Stimulated activated memory B cell treated with anti-CD40 and anti-IgM and Interleukin-4, amounts not matched to agents 10 μg/mL and 1 μg/mL and 100 μg/mL, for 72 hours (primary cell): ENCODE results near the gene CAPN15.
A peak's percentile ranks its signal among the peaks of the same experiment; 100 is the strongest.
"Not testable (repeated sequence)": the region's sequence is repeated elsewhere in the genome, so short reads cannot be mapped to it uniquely, and the experiment has no call there.

ENCODE experiments used
- ATAC-seq: fragments of 150-1000 bp; cut with Tn5 transposase; 2 replicates; pipeline ENCODE4 v1.10.0; 2021
- H3K27ac Mint-ChIP-seq: one replicate; pipeline ENCODE4 v1.8.0; 2022; ENCODE audit warnings: mild to moderate bottlenecking, mixed read lengths
- H3K27me3 Mint-ChIP-seq: one replicate; pipeline ENCODE4 v1.8.0; 2022; ENCODE audit warnings: mixed read lengths
- H3K36me3 Mint-ChIP-seq: one replicate; pipeline ENCODE4 v1.8.0; 2022; ENCODE audit warnings: mixed read lengths
- H3K4me1 Mint-ChIP-seq: one replicate; pipeline ENCODE4 v1.8.0; 2022; ENCODE audit warnings: mixed read lengths
- H3K4me3 Mint-ChIP-seq: one replicate; pipeline ENCODE4 v1.8.0; 2022; ENCODE audit warnings: mild to moderate bottlenecking, moderate library complexity, mixed read lengths
- H3K9me3 Mint-ChIP-seq: one replicate; pipeline ENCODE4 v1.8.0; 2022; ENCODE audit warnings: mixed read lengths

Gene CAPN15

GRCh38 chr16:500709-501108 is 26.8 kb upstream of the CAPN15 start:
- no peak overlapping the region for H3K4me3 Mint-ChIP-seq
- H3K36me3 Mint-ChIP-seq, result peaks cover 11% of the 10 kb centered on the region
- H3K27ac Mint-ChIP-seq, result no peak overlapping the region
- no peaks in the 10 kb centered on the region for H3K4me1 Mint-ChIP-seq
- H3K9me3 Mint-ChIP-seq, result no peaks in the 10 kb centered on the region
- no peaks in the 10 kb centered on the region for H3K27me3 Mint-ChIP-seq
- ATAC-seq, result no peak

DNA sequence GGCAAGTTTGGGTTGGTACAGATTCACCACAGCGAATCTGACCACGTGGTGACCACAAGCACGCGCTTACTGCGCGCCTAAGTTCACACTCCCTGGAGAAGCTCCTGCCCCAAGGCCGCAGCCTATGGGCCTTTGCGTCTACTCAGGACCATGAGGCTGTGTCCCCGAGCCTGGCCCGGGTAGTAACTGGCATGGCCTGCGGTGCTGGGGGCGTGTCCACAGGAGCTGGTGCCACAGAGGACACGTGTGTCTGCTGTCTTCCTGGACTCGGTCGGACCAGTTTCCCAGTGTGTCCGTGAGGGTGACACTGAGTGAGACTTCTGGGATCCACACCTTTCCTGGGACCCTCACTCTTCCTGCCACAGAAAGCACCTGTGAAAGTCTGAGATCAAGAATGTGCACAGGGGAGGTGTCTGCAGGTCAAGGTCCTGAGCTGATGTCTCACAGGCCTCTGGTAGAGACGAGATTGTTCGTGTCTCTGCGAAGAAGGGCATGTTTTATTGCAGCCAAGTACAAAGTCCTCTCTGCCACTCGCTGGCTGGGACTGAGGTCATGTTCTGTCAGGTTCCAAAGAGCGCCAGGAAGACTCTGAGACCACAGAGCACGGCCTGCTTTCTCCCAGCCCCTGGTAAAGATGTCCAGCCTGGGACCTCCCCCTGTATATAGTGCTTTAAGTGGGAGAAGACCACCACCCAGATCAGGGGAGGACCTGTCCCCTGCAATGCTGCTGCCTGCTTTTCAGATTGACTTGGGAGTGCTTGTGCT is 25.2 kb upstream of the CAPN15 start:
- H3K27me3 Mint-ChIP-seq, result no peaks in the 10 kb centered on the region
- H3K4me3 Mint-ChIP-seq, result no peak overlapping the region
- no peaks in the 10 kb centered on the region for H3K4me1 Mint-ChIP-seq
- no peak overlapping the region for H3K27ac Mint-ChIP-seq
- H3K36me3 Mint-ChIP-seq, result peaks cover 13% of the 10 kb centered on the region
- no peaks in the 10 kb centered on the region for H3K9me3 Mint-ChIP-seq
- ATAC-seq, result peak; percentile 39

- no peaks in the 10 kb centered on the region for H3K27me3 Mint-ChIP-seq
- H3K4me3 Mint-ChIP-seq, result no peak overlapping the region
- peak; percentile 34 for ATAC-seq
- H3K4me1 Mint-ChIP-seq, result no peaks in the 10 kb centered on the region
- no peaks in the 10 kb centered on the region for H3K9me3 Mint-ChIP-seq
- peaks cover 10% of the 10 kb centered on the region for H3K36me3 Mint-ChIP-seq
- H3K27ac Mint-ChIP-seq, result no peak overlapping the region
Measured at GRCh38 chr16:503150-504071, 24.1 kb upstream of the CAPN15 start.

- Mint-ChIP-seq H3K4me1 (no peaks in the 10 kb centered on the region), H3K36me3 (peaks cover 21% of the 10 kb centered on the region), H3K4me3 (no peak overlapping the region), H3K9me3 (no peaks in the 10 kb centered on the region), H3K27me3 (no peaks in the 10 kb centered on the region), H3K27ac (no peak overlapping the region)
- ATAC-seq, result no peak
Measured at GRCh38 chr16:505479-506245, 21.9 kb upstream of the CAPN15 start.

DNA sequence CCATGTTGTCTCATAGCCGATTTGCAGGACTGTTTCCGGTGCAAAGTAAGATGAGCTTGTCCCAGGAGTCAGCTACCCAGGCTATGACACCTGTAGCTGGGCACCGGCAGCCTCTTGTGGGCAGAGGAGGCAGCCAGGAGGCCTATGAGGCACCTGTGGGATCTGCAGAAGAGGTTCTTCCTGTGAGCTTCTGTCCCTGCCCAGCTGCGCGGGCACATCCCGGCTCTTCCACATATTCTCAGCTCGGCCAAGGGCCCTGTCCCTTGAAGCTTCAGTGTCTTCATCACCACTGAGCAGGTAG is 21.3 kb upstream of the CAPN15 start:
- Mint-ChIP-seq H3K4me3 (no peak overlapping the region), H3K27ac (no peak overlapping the region), H3K9me3 (no peaks in the 10 kb centered on the region), H3K4me1 (no peaks in the 10 kb centered on the region), H3K36me3 (peaks cover 21% of the 10 kb centered on the region), H3K27me3 (no peaks in the 10 kb centered on the region)
- no peak for ATAC-seq

- not testable (repeated sequence) for H3K27me3 Mint-ChIP-seq, ATAC-seq, H3K4me1 Mint-ChIP-seq
Measured at GRCh38 chr16:507527-507926, 20.0 kb upstream of the CAPN15 start.

GRCh38 chr16:507996-508395 is 19.5 kb upstream of the CAPN15 start:
- Mint-ChIP-seq H3K27ac (no peak overlapping the region), H3K4me3 (no peak overlapping the region), H3K27me3 (no peaks in the 10 kb centered on the region), H3K4me1 (no peaks in the 10 kb centered on the region), H3K36me3 (peaks cover 21% of the 10 kb centered on the region), H3K9me3 (no peaks in the 10 kb centered on the region)
- no peak for ATAC-seq

More at GRCh38 chr16:507527-507926, 20.0 kb upstream of the CAPN15 start:
- H3K4me3 Mint-ChIP-seq, H3K27ac Mint-ChIP-seq, H3K9me3 Mint-ChIP-seq: not testable (repeated sequence)
- peaks cover 21% of the 10 kb centered on the region for H3K36me3 Mint-ChIP-seq

- H3K27me3 Mint-ChIP-seq, result no peaks in the 10 kb centered on the region
- no peak overlapping the region for H3K4me3 Mint-ChIP-seq
- no peak overlapping the region for H3K27ac Mint-ChIP-seq
- H3K4me1 Mint-ChIP-seq, result no peaks in the 10 kb centered on the region
- ATAC-seq, result no peak
- H3K9me3 Mint-ChIP-seq, result no peaks in the 10 kb centered on the region
- H3K36me3 Mint-ChIP-seq, result peaks cover 21% of the 10 kb centered on the region
Measured at GRCh38 chr16:508884-509736, 18.4 kb upstream of the CAPN15 start.

- no peaks in the 10 kb centered on the region for H3K4me1 Mint-ChIP-seq
- H3K27ac Mint-ChIP-seq, result no peak overlapping the region
- no peak overlapping the region for H3K4me3 Mint-ChIP-seq
- H3K27me3 Mint-ChIP-seq, result no peaks in the 10 kb centered on the region
- no peak for ATAC-seq
- H3K36me3 Mint-ChIP-seq, result peaks cover 32% of the 10 kb centered on the region
- no peaks in the 10 kb centered on the region for H3K9me3 Mint-ChIP-seq
Measured at GRCh38 chr16:510066-510825, 17.3 kb upstream of the CAPN15 start.

DNA sequence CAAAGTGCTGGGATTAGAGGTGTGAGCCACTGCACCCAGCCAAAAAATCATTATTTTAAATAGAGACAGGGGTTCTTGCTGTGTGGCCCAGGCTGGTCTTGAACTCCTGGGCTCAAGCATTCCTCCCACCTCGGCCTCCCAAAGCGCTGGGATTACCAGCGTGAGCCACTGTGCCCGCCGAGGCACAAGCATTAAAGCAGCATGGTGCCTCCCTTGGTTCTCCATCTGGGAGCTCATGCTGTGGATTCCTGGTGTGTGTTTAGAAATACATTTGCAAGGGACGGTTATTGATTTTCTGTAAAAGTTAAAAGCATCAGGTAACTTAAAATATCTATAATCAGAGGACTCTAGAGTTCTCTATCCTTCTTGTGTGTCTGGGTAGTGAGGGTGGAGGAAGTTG is 14.7 kb upstream of the CAPN15 start:
- no peak for ATAC-seq
- no peaks in the 10 kb centered on the region for H3K9me3 Mint-ChIP-seq
- H3K36me3 Mint-ChIP-seq, result peaks cover 22% of the 10 kb centered on the region
- H3K27me3 Mint-ChIP-seq, result no peaks in the 10 kb centered on the region
- H3K27ac Mint-ChIP-seq, result no peak overlapping the region
- no peaks in the 10 kb centered on the region for H3K4me1 Mint-ChIP-seq
- H3K4me3 Mint-ChIP-seq, result no peak overlapping the region

DNA sequence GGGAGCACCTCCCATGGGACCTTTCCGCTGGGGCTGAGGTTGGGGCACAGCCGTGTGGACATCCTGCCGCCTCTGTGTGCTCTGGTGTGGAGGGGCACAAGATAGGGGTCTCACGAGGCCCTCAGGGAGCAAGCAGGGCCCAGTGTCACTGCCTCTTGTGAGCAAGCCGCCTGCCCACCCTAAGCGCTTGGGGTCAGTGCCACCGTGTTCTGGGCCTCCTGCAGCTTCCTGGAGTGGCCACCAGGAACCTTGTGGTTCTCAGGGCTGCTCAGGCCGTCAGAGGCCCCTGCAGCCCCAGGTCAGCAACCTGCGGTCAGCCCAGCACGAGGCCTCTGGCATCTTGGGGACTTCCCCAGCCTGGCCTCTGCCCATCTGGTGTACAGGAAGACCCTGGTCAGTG is 13.6 kb upstream of the CAPN15 start:
- Mint-ChIP-seq H3K4me3 (no peak overlapping the region), H3K27me3 (no peaks in the 10 kb centered on the region), H3K27ac (no peak overlapping the region), H3K4me1 (no peaks in the 10 kb centered on the region), H3K9me3 (no peaks in the 10 kb centered on the region), H3K36me3 (peaks cover 17% of the 10 kb centered on the region)
- no peak for ATAC-seq

DNA sequence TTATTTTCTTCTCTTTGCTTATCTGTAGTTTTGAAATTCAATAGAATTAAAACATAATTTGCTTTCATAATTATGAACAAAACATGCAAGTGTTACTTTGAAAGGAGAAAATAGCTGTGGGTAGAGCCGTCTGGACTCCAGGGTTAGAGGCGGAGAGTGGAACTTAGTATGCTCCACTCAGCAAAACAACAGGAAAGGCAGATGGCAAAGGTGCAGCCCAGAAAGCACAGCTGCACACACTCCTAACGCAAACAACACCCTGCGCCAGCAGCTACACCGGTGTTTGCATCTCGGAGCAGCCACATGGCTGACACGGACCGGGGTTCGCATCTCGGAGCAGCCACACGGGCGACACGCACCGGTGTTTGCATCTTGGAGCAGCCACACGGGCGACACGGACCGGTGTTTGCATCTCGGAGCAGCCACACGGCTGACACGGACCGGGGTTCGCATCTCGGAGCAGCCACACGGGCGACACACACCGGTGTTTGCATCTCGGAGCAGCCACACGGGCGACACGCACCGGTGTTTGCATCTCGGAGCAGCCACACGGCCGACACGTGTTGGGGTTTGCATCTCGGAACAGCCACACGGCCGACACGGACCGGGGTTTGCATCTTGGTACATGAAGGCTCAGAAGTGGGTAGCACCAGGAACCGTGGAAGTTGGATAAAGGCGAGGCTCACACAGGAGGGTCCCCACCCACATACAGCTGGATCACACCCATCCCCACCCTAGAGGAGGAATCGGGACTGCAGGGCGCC is 12.2 kb upstream of the CAPN15 start:
- no peak overlapping the region for H3K27ac Mint-ChIP-seq

DNA sequence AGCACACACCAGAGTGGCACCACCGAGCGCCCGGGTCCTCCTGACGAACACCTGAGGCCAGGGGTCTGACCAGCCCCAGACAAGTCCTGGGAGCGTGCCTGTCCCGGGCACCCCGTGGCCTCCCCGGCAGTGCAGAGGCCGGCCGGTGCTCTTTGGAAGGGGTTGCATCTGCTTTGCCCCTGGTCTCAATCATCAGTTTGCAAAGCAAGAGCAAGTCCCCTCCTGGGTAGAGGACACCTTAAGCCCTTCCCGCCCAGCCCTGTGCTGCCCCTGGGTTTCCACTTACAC is 11.6 kb upstream of the CAPN15 start:
- no peak for ATAC-seq
- Mint-ChIP-seq H3K9me3 (no peaks in the 10 kb centered on the region), H3K4me3 (no peak overlapping the region), H3K27ac (no peak overlapping the region), H3K4me1 (no peaks in the 10 kb centered on the region), H3K27me3 (no peaks in the 10 kb centered on the region), H3K36me3 (peaks cover 11% of the 10 kb centered on the region)

More for the DNA sequence above, 12.2 kb upstream of the CAPN15 start:
- no peak for ATAC-seq
- Mint-ChIP-seq H3K27me3 (no peaks in the 10 kb centered on the region), H3K36me3 (peaks cover 14% of the 10 kb centered on the region), H3K9me3 (no peaks in the 10 kb centered on the region), H3K4me3 (no peak overlapping the region), H3K4me1 (no peaks in the 10 kb centered on the region)

DNA sequence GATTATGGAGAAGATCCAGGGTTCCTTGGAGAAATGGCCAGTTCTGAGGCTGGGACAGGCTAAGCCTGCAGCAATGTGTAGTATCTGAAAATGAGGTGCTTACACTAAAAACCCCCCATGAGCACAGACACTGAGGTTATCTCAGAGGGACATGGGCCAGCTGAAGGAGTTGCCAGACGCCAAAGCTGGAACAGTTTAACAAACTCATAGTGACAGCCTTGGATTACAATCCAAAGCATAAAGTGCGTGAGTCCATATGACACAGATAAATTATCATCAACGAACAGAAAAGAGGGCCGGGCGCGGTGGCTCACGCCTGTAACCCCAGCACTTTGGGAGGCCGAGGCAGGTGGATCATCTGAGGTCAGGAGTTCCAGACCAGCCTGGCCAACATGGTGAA is 11.2 kb upstream of the CAPN15 start:
- no peaks in the 10 kb centered on the region for H3K27me3 Mint-ChIP-seq
- peaks cover 11% of the 10 kb centered on the region for H3K36me3 Mint-ChIP-seq
- no peak overlapping the region for H3K4me3 Mint-ChIP-seq
- no peaks in the 10 kb centered on the region for H3K4me1 Mint-ChIP-seq
- no peak overlapping the region for H3K27ac Mint-ChIP-seq
- no peaks in the 10 kb centered on the region for H3K9me3 Mint-ChIP-seq
- no peak for ATAC-seq
